HepG2 (cell line): ENCODE data around the gene DMXL1.

ENCODE experiments used
- CC2D1A ChIP-seq: sonication (generic); formaldehyde crosslinking; IDR thresholded peaks from 2 replicates; pipeline ENCODE4 v1.8.1; 2023; ENCODE audit warnings: mild to moderate bottlenecking, missing genetic modification reagents
- SALL1 ChIP-seq: sonication (generic); formaldehyde crosslinking; IDR thresholded peaks from 2 replicates; pipeline ENCODE4 v1.8.0; 2022; ENCODE audit warnings: mild to moderate bottlenecking, missing genetic modification reagents
- TRIM24 ChIP-seq: sonication (generic); formaldehyde crosslinking; IDR thresholded peaks from 2 replicates; pipeline ENCODE4 v1.8.0; 2022; ENCODE audit warnings: mild to moderate bottlenecking, missing genetic modification reagents
- U2AF2 ChIP-seq: fragments of 200-400 bp; formaldehyde crosslinking; IDR thresholded peaks from 2 replicates; pipeline ENCODE4 v1.6.1; 2017; ENCODE audit warnings: low read depth, mild to moderate bottlenecking, low read length
- ZNF24 ChIP-seq: fragments of 450-650 bp; IDR thresholded peaks from 2 replicates; pipeline ENCODE4 v1.6.1; 2017; ENCODE audit warnings: antibody characterized with exemption, mild to moderate bottlenecking

DNA sequence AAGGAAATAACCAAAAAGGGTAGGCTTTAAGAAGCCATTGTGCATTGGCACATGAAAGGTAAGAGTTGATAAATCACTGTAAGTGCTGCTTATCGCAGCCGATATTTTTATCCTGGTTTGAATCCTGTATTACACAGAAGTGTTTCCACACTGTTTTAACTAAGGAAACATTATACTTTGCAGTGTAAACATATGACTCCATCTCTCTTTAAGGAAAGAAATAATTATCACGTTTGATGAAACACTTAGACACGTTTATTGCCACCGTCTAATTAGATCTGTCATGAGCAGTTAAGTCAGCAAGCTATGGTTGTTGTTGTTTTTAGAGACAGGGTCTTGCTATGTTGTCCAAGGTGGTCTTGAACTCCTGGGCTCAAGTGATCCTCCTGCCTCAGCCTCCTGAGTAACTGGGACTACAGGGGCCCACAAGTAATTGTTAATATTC is 199.3 kb downstream of the DMXL1 start:
- no peak for TF ChIP-seq U2AF2
- no peak for TF ChIP-seq ZNF24
- TF ChIP-seq CC2D1A (CRISPR knock-in tag) = no peak
- no peak for TF ChIP-seq SALL1 (CRISPR knock-in tag)
- no peak for TF ChIP-seq TRIM24
